SIG-M5 (cell line): ENCODE data around the gene LDLR.
"Not testable (repeated sequence)": the region's sequence is repeated elsewhere in the genome, so short reads cannot be mapped to it uniquely, and the experiment has no call there.

ENCODE experiments used
- DNase-seq: peaks from one replicate; lab custom pipeline; 2025; lab: John Stamatoyannopoulos, UW

Gene LDLR

DNA sequence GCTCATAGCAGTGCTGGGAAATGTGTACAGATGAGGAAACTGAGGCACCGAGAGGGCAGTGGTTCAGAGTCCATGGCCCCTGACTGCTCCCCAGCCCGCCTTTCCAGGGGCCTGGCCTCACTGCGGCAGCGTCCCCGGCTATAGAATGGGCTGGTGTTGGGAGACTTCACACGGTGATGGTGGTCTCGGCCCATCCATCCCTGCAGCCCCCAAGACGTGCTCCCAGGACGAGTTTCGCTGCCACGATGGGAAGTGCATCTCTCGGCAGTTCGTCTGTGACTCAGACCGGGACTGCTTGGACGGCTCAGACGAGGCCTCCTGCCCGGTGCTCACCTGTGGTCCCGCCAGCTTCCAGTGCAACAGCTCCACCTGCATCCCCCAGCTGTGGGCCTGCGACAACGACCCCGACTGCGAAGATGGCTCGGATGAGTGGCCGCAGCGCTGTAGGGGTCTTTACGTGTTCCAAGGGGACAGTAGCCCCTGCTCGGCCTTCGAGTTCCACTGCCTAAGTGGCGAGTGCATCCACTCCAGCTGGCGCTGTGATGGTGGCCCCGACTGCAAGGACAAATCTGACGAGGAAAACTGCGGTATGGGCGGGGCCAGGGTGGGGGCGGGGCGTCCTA, 15.9 kb downstream of the LDLR start:
- no peak for DNase-seq

DNA sequence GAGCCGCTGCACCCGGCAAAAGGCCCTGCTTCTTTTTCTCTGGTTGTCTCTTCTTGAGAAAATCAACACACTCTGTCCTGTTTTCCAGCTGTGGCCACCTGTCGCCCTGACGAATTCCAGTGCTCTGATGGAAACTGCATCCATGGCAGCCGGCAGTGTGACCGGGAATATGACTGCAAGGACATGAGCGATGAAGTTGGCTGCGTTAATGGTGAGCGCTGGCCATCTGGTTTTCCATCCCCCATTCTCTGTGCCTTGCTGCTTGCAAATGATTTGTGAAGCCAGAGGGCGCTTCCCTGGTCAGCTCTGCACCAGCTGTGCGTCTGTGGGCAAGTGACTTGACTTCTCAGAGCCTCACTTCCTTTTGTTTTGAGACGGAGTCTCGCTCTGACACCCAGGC, 17.2 kb downstream of the LDLR start:
- no peak for DNase-seq

DNA sequence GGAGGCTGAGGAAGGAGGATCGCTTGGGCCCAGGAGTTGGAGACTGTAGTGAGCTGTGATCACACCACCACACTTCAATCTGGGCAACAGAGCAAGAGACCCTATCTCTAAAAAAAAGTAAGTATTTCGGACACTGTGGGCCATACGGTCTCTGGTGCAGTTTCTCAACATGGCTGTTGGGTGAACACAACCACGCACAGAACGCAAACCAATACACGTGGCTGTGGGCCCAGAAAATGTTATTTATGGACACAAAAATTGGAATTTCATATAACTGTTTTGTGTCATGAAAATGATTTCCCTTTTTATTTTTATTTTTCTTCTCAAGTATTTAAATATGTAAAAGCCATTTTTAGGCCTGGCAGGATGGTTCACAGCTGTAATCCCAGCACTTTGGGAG, 19.5 kb downstream of the LDLR start:
- no peak for DNase-seq

DNA sequence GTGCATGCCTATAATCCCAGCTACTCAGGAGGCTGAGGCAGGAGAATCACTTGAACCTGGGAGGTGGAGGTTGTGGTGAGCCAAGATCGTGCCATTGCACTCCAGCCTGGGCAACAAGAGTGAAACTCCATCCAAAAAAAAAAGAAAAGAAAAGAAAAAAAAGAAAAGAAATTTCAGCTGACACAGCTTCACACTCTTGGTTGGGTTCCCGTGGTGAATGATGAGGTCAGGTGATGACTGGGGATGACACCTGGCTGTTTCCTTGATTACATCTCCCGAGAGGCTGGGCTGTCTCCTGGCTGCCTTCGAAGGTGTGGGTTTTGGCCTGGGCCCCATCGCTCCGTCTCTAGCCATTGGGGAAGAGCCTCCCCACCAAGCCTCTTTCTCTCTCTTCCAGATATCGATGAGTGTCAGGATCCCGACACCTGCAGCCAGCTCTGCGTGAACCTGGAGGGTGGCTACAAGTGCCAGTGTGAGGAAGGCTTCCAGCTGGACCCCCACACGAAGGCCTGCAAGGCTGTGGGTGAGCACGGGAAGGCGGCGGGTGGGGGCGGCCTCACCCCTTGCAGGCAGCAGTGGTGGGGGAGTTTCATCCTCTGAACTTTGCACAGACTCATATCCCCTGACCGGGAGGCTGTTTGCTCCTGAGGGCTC, 22.0 kb downstream of the LDLR start:
- DNase-seq, result no peak

DNA sequence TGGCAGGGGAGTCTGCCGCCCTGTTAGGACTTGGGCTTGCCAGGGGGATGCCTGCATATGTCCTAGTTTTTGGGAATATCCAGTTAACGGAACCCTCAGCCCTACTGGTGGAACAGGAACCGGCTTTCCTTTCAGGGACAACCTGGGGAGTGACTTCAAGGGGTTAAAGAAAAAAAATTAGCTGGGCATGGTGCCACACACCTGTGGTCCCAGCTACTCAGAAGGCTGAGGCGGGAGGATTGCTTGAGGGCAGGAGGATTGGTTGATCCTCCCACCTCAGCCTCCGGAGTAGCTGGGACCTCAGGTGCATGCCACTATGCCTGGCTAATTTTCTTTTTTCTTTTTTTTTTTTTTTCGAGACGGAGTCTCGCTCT, 22.5 kb downstream of the LDLR start:
- no peak for DNase-seq

DNA sequence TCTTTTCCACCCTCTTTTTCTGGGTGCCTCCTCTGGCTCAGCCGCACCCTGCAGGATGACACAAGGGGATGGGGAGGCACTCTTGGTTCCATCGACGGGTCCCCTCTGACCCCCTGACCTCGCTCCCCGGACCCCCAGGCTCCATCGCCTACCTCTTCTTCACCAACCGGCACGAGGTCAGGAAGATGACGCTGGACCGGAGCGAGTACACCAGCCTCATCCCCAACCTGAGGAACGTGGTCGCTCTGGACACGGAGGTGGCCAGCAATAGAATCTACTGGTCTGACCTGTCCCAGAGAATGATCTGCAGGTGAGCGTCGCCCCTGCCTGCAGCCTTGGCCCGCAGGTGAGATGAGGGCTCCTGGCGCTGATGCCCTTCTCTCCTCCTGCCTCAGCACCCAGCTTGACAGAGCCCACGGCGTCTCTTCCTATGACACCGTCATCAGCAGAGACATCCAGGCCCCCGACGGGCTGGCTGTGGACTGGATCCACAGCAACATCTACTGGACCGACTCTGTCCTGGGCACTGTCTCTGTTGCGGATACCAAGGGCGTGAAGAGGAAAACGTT, 24.0 kb downstream of the LDLR start:
- DNase-seq, result no peak

DNA sequence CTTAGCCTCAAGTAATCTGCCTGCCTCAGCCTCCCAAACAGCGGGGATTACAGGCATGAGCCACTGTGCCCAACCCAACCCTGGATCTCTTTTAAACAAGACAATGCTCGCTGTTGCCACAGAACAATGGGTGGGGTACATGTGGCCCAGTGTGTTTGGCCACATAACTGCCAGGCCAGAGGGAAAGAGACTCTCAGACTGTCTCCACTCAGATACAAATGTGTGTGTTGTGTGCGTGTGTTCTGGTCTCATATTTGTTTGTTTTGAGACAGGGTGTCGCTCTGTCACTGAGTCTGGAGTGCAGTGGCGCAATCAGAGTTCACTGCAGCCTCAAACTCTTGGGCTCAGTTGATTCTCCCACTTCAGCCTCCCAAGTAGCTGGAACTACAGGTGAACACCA, 25.8 kb downstream of the LDLR start:
- no peak for DNase-seq

DNA sequence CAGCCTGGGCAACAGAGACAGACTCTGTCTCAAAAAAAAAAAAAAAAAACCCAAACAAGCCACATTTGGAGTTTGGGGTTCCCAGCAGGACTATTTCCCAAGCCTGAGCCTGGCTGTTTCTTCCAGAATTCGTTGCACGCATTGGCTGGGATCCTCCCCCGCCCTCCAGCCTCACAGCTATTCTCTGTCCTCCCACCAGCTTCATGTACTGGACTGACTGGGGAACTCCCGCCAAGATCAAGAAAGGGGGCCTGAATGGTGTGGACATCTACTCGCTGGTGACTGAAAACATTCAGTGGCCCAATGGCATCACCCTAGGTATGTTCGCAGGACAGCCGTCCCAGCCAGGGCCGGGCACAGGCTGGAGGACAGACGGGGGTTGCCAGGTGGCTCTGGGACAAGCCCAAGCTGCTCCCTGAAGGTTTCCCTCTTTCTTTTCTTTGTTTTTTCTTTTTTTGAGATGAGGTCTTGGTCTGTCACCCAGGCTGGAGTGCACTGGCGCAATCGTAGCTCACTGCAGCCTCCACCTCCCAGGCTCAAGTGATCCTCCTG, 26.7 kb downstream of the LDLR start:
- no peak for DNase-seq

DNA sequence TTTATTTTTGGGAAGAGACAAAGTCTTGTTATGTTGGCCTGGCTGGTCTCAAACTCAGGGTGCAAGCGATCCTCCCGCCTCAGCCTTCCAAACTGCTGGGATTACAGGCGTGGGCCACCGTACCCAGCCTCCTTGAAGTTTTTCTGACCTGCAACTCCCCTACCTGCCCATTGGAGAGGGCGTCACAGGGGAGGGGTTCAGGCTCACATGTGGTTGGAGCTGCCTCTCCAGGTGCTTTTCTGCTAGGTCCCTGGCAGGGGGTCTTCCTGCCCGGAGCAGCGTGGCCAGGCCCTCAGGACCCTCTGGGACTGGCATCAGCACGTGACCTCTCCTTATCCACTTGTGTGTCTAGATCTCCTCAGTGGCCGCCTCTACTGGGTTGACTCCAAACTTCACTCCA, 27.2 kb downstream of the LDLR start:
- DNase-seq, result no peak

DNA sequence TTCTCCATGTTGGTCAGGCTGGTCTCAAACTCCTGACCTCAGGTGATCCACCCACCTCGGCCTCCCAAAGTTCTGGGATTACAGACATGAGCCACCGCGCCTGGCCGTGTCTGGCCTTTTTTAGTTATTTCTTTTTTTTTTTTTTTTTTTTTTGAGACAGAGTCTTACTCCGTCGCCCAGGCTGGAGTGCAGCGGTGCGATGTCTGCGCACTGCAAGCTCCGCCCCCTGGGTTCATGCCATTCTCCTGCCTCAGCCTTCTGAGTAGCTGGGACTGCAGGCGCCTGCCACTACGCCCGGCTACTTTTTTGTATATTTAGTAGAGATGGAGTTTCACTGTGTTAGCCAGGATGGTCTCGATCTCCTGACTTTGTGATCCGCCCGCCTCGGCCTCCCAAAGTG, 32.7 kb downstream of the LDLR start:
- DNase-seq, result not testable (repeated sequence)

DNA sequence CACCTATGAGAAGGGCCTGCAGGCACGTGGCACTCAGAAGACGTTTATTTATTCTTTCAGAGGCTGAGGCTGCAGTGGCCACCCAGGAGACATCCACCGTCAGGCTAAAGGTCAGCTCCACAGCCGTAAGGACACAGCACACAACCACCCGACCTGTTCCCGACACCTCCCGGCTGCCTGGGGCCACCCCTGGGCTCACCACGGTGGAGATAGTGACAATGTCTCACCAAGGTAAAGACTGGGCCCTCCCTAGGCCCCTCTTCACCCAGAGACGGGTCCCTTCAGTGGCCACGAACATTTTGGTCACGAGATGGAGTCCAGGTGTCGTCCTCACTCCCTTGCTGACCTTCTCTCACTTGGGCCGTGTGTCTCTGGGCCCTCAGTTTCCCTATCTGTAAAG, 33.9 kb downstream of the LDLR start:
- DNase-seq, result no peak

DNA sequence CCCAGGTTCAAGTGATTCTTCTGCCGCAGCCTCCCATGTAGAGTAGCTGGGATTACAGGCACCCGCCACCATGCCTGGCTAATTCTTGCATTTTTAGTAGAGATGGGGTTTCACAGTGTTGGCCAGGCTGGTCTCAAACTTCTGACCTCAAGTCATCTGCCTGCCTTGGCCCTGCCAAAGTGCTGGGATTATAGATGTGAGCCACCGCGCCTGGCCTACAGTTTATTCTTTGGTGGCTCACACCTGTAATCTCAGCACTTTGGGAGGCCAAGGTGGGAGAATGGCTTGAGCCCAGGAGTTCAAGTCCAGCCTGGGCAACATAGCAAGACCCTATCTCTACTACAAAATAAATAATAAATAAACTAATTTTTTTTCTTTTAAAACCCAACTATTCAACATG, 34.9 kb downstream of the LDLR start:
- DNase-seq, result not testable (repeated sequence)

DNA sequence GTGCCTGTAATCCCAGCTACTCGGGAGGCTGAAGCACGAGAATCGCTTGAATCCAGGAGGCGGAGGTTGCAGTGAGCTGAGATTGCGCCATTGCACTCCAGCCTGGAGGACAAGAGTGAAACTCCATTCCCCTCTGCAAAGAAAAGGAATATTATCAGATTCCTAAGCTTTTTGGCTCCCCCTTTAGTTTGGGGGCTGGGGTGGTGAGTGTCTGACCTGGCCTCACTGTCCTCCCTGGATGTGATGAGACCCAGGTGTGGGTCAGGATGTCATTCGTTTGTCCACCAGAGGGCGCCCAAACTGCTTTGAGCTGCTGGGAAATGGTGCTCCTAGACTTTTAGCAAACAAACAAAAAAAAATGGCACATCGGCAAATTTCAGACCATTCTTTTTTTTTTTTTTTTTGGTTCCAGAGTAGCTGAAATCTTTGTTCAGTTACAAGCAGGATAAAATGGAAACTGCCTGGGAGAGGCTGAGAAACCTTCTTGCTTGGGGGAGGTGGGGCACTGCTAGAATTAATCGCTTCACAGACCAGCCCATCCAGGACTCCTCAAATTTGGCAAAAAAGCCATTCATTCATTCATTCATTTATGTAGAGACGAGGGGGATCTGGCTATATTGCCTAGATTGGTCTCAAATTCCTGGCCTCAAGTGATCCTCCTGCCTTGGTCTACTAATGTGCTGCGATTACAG, 36.9 kb downstream of the LDLR start:
- no peak for DNase-seq

DNA sequence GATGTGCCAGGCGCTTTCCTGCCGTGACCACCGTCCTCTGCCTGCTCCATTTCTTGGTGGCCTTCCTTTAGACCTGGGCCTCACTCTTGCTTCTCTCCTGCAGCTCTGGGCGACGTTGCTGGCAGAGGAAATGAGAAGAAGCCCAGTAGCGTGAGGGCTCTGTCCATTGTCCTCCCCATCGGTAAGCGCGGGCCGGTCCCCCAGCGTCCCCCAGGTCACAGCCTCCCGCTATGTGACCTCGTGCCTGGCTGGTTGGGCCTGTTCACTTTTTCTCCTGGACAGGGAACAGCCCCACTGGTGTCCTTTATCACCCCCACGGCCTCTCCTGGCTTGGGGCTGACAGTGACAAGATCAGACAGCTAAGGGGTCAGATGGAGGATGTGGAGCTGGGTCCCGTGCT, 38.6 kb downstream of the LDLR start:
- no peak for DNase-seq

DNA sequence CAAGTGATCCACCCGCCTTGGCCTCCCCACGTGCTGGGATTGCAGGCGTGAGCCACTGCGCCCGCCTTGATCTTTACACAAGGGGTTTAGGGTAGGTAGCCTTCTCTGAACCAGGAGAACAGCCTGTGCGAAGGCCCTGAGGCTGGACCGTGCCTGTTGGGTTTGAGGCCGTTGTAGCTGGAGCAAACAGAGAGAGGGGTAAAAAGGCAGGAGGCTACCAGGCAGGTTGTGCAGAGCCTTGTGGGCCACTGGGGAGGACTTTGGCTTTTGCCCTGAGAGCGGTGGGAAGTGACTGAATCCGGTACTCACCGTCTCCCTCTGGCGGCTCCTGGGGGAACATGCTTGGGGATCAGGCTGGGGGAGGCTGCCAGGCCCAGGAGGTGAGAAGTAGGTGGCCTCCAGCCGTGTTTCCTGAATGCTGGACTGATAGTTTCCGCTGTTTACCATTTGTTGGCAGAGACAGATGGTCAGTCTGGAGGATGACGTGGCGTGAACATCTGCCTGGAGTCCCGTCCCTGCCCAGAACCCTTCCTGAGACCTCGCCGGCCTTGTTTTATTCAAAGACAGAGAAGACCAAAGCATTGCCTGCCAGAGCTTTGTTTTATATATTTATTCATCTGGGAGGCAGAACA, 41.7 kb downstream of the LDLR start:
- DNase-seq, result no peak

DNA sequence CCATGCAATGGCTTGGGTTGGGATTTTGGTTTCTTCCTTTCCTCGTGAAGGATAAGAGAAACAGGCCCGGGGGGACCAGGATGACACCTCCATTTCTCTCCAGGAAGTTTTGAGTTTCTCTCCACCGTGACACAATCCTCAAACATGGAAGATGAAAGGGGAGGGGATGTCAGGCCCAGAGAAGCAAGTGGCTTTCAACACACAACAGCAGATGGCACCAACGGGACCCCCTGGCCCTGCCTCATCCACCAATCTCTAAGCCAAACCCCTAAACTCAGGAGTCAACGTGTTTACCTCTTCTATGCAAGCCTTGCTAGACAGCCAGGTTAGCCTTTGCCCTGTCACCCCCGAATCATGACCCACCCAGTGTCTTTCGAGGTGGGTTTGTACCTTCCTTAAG, 42.2 kb downstream of the LDLR start:
- DNase-seq, result no peak

DNA sequence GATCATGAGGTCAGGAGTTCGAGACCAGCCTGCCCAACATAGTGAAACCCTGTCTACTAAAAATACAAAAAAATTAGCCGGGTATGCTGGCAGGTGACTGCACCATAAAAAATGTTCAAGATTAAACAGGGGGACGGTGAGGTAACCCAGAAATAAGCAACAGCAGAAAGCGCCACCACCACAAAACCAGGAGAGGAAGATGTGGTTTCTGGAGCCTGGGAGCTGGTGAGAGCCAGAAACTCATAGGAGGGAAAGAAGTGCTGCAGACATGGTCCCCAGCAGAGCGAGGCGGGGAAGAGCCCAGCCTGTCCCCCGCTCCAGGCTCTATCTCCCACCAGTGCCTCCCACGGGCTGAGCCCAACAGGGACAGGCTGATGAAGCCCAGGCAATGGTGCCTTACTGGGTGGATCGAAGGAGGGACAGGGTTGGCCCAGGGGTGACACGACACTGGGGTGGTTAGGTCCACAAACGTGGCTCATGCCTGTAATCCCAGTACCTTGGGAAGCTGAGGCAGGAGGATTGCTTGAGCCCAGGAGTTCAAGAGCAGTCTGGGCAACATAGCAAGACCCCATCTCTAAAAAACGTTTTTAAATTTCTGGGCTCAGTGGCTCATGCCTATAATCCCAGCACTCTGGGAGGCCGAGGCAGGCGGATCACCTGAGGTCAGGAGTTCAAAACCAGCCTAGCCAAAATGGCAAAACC, 47.3 kb downstream of the LDLR start:
- no peak for DNase-seq

DNA sequence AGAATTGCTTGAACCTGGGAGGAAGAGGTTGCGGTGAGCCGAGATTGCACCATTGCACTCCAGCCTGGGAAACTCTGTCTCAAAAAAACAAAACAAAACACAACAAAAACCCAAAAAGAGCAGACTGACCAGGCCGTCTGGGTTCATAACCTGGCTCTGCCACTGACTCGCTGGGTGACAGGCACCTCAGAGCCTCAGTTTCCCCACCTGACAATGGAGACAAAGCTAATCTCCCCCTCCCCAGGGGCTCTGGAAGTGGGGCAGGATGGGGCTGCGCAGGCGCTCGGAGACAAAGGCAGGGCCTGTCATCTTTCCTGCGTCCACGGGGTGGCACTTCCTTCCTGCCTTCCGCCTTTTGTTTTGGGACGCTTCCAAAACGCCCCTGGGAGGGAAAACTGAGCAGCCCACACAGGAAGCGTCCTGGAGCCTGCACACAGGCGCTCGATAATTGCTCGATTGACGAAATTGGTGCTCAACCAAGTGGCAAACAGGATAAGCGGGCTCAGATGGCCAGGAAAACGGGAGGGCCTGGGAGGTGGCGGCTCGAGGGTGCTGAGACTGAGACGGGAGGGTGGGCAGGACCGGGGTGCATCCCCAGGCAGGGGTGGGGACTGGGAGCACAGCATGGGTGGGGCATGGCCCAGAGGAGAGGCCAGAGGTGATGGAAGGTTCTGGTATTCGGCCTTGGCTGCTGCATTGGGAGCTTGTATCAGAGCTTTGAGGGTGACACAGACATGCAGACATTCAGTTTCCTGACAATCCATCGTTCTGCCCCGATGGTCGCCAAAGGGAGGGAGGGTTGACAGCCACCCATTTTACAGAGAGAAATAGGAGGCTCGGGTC, 48.5 kb downstream of the LDLR start:
- no peak for DNase-seq

DNA sequence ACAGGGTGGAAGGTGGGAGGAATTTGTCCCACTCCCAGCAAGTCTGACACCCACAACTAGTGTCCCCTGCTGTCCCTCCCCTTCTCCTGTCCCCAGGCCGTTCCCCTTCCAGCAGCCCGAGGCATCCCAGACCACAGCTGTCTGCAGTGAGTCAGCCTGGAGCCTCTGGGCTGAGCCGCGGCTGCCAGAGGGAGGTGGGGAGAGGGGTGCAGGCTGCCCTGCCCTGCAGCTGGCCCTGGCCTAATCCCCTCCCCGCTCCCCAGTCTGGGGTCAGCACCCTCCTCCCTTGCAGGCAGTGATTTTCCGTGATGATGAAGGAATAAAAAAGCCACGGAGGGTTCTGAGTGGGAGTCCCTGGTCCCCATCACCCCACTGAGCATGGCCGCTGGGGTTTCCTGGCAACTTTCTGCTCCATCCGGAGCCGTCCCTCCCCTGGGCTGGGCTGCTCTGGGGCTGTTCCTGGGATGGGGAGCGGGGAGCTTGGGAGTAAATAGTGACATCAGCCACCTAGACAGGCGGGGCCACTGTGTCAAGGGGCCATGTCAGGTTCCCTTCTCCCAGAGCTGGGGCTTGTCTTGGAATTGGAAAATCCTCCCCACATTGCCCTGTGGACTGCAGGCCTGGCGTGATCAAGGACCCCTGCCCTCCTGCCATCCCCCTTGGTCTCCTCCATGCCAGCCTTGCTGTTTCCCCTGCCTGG, 49.5 kb downstream of the LDLR start:
- no peak for DNase-seq

DNA sequence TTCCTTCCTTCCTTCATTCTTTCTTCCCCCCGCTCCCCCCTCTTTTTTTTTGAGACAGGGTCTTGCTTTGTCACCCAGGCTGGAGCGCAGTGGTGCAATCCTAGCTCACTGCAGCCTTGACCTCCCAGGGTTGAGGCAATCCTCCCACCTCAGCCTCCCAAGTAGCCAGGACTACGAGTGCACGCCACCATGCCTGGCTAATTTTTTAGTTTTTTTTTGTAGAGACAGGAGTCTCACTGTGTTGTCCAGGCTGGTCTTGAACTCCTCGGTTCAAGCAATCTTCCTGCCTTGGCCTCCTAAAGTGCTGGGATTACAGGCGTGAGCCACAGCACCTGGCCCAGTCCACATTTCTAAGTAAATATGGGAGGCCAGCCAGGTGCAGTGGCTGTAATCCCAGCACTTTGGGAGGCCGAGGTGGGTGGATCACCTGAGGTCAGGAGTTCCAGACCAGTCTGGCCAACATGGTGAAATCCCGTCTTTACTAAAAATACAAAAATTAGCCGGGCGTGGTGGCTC, 50.8 kb downstream of the LDLR start:
- not testable (repeated sequence) for DNase-seq
